ENCODE data around the gene ULK2. TPM values are rescaled to one million over a fixed set of nuclear protein-coding genes. Genes with fewer than 3 reads are reported as not detected.

Gene ULK2
- total RNA-seq, 1 experiment from 2014 or later, result 22.8 TPM

DNA sequence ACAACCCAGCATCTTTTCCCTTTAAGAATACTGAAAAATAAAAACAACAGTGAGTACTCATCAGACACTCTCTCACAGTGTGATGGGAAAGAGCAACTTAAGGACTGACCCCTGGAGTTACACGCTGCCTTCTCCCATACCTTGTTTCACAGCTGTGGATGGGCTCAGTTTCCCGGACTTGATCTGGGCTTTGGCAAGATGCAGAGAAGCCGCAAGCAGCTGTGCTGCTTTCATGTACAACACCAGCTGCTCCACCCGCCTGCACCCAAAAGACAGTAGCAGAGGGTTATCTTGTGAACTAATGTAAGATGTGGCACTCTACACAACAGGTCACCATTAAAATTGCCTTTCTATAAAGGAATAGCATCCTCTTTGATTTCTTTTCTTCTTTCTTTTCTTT lies 86.9 kb downstream of the ULK2 start:
- Histone ChIP-seq H3K27me3 (ENCODE audit: control insufficient read depth, insufficient read depth, low read length) (no peaks in the 10 kb centered on the region), H3K36me3 (ENCODE audit: control insufficient read depth, insufficient read depth, low read length) (no peaks in the 10 kb centered on the region; the same call in none of the 2 replicates), H3K9me3 (ENCODE audit: control insufficient read depth, insufficient read depth, low read depth, low read length) (no peaks in the 10 kb centered on the region), H3K4me3 (ENCODE audit: low read depth in 2 of 2, low read length in 2 of 2) (no peak overlapping the region), H3K4me1 (ENCODE audit: control insufficient read depth, insufficient read depth, low read length) (no peaks in the 10 kb centered on the region), H3K27ac (ENCODE audit: low read length) (no peak overlapping the region)
- POLR2A ChIA-PET, result no interaction called here
- in situ Hi-C loops (cut with HindIII; ENCODE audit: low pct_unique_long_range_greater_than_20kb, low sequenced_read_pairs) (no loop called here), intact Hi-C loops (cut with micrococcal nuclease; ENCODE audit: unreplicated experiment) (no loop called here)
- TF ChIP-seq SIN3A (IDR thresholded peaks at IDR 0.05; ENCODE audit: borderline replicate concordance, insufficient read depth, low read depth, low read length), result no peak
- TF ChIP-seq POLR2AphosphoS5 (IDR thresholded peaks at IDR 0.05; ENCODE audit: low read depth, low read length), result no peak
- TF ChIP-seq, protein P1, sequence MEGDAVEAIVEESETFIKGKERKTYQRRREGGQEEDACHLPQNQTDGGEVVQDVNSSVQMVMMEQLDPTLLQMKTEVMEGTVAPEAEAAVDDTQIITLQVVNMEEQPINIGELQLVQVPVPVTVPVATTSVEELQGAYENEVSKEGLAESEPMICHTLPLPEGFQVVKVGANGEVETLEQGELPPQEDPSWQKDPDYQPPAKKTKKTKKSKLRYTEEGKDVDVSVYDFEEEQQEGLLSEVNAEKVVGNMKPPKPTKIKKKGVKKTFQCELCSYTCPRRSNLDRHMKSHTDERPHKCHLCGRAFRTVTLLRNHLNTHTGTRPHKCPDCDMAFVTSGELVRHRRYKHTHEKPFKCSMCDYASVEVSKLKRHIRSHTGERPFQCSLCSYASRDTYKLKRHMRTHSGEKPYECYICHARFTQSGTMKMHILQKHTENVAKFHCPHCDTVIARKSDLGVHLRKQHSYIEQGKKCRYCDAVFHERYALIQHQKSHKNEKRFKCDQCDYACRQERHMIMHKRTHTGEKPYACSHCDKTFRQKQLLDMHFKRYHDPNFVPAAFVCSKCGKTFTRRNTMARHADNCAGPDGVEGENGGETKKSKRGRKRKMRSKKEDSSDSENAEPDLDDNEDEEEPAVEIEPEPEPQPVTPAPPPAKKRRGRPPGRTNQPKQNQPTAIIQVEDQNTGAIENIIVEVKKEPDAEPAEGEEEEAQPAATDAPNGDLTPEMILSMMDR (IDR thresholded peaks at IDR 0.05), result no peak
- no peak for TF ChIP-seq TCF7L2 (IDR thresholded peaks at IDR 0.05; ENCODE audit: low read depth, low read length)
- TF ChIP-seq, protein P2, sequence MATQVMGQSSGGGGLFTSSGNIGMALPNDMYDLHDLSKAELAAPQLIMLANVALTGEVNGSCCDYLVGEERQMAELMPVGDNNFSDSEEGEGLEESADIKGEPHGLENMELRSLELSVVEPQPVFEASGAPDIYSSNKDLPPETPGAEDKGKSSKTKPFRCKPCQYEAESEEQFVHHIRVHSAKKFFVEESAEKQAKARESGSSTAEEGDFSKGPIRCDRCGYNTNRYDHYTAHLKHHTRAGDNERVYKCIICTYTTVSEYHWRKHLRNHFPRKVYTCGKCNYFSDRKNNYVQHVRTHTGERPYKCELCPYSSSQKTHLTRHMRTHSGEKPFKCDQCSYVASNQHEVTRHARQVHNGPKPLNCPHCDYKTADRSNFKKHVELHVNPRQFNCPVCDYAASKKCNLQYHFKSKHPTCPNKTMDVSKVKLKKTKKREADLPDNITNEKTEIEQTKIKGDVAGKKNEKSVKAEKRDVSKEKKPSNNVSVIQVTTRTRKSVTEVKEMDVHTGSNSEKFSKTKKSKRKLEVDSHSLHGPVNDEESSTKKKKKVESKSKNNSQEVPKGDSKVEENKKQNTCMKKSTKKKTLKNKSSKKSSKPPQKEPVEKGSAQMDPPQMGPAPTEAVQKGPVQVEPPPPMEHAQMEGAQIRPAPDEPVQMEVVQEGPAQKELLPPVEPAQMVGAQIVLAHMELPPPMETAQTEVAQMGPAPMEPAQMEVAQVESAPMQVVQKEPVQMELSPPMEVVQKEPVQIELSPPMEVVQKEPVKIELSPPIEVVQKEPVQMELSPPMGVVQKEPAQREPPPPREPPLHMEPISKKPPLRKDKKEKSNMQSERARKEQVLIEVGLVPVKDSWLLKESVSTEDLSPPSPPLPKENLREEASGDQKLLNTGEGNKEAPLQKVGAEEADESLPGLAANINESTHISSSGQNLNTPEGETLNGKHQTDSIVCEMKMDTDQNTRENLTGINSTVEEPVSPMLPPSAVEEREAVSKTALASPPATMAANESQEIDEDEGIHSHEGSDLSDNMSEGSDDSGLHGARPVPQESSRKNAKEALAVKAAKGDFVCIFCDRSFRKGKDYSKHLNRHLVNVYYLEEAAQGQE (IDR thresholded peaks at IDR 0.05; ENCODE audit: insufficient read depth in 1 of 2, low read depth in 2 of 2, low read length in 1 of 2), result no peak
- no peak for ATAC-seq
- DNase-seq (ENCODE audit: low read depth, low spot score), result no peak
- CTCF ChIA-PET, result no interaction called here
- no TSS peak for BruUV-seq (replicated peaks)

DNA sequence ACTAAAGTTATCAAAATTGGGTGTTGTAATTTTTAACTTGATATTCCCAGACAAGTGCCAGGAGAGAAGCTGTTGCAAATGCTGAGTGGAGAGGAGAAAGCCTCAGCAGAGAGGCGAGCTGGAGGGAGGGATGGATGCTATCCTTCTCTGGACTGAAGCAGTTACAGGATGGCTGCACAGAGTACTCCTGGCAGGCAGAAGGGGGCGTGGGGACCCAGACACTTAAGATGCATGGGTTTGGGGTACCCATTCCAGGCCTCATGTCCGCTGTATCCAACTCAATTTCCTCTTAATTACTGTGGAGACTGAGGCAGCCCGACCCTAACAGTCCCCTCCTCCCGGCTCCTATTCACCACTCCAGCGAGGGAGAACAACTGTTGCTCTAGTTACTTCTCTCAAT lies 94.2 kb downstream of the ULK2 start:
- TF ChIP-seq TCF7L2 (IDR thresholded peaks at IDR 0.05; ENCODE audit: low read depth, low read length) (no peak), POLR2AphosphoS5 (IDR thresholded peaks at IDR 0.05; ENCODE audit: low read depth, low read length) (no peak), SIN3A (IDR thresholded peaks at IDR 0.05; ENCODE audit: borderline replicate concordance, insufficient read depth, low read depth, low read length) (no peak)
- TF ChIP-seq, protein P2 (IDR thresholded peaks at IDR 0.05; ENCODE audit: insufficient read depth in 1 of 2, low read depth in 2 of 2, low read length in 1 of 2), result no peak
- TF ChIP-seq, protein P1 (IDR thresholded peaks at IDR 0.05), result no peak
- intact Hi-C loops (cut with micrococcal nuclease; ENCODE audit: unreplicated experiment) (no loop called here), in situ Hi-C loops (cut with HindIII; ENCODE audit: low pct_unique_long_range_greater_than_20kb, low sequenced_read_pairs) (no loop called here)
- Histone ChIP-seq H3K27ac (ENCODE audit: low read length) (no peak overlapping the region), H3K4me1 (ENCODE audit: control insufficient read depth, insufficient read depth, low read length) (0 out of 2 replicates have a peak, but pooled peaks cover 4% of the 10 kb centered on the region), H3K27me3 (ENCODE audit: control insufficient read depth, insufficient read depth, low read length) (no peaks in the 10 kb centered on the region), H3K36me3 (ENCODE audit: control insufficient read depth, insufficient read depth, low read length) (no peaks in the 10 kb centered on the region; the same call in 1 of the 2 replicates), H3K4me3 (ENCODE audit: low read depth in 2 of 2, low read length in 2 of 2) (no peak overlapping the region), H3K9me3 (ENCODE audit: control insufficient read depth, insufficient read depth, low read depth, low read length) (no peaks in the 10 kb centered on the region)
- no TSS peak for BruUV-seq (replicated peaks)
- DNase-seq (ENCODE audit: low read depth, low spot score), result no peak
- ChIA-PET CTCF (interaction anchor here (0.6 kb wide), 1 partner anchor 150 kb away, joined by 3 read pairs; no protein-coding TSS in a partner anchor), POLR2A (no interaction called here)
- no peak for ATAC-seq

Data from Panc1 (cell line).